GM12874 (cell line): ENCODE results near the gene IGF1R.

ENCODE experiments used
- CTCF ChIP-seq: IDR thresholded peaks from 2 replicates; pipeline ENCODE4 v1.5.1; 2011; ENCODE audit warnings: low read depth, mild to moderate bottlenecking, control low read depth, low read length, moderate library complexity; ENCODE audit not compliant: insufficient read depth

IGF1R gene

GRCh38 chr15:98812716-98813446 is 164.5 kb downstream of the IGF1R start:
- no peak for TF ChIP-seq CTCF

DNA sequence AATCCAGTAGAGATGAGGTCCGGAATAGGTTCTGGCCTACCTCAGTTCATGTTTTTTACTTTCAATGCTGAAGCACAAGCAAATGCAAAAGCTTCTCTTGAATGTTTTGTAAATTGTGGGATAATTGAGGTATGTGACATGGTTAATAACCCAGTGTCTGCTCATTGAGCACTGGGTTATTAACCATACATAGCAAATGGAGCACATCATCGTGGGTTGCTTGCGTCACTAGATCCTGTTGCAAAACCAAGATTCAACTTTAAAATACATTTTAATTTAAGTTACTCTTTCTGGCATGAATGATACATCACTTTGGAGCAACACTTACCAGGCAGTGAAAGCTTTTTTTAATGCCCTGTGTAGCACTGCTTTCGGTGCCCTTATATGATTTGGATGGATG is 165.6 kb downstream of the IGF1R start:
- TF ChIP-seq CTCF, result no peak

GRCh38 chr15:98815207-98815606 is 166.9 kb downstream of the IGF1R start:
- no peak for TF ChIP-seq CTCF

DNA sequence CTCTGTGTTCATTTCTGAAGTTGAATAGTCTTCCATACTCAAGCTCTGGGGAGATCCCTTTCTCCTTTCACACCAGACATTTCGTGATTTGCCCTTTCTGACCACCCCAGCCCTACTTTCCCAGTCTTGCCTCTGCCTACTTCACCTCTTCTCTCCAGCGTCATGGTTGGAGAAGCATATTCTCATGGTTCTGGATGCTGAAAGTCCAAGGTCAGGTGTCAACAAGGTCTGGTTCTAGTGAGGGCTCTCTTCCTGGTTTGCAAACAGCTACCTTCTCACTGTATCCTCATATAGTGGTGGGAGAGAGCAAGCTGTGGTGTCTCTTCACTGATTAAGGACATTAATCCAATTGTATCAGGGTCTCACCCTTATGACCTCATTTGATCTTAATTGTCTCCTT is 169.4 kb downstream of the IGF1R start:
- no peak for TF ChIP-seq CTCF

DNA sequence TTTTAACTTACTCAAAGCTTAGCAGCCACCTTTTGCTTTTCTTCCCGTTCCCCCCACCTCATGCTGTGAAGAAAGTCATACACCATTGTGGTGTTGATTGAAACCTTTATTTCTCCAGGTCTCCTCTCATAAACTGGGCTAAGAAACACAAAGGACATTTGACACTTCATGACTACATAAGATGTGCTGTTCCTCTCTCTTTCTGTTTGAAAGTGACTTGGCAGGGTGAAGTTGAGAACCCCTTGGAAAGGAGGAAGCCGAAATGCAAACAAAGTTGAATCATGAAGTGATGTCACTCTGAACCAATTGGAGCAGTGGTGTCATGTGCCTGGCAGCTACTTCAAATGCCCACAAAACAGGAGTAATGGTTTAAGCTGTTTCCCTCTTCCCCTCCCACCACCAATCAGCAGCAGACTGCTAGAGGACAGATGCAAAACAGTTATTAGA is 174.7 kb downstream of the IGF1R start:
- TF ChIP-seq CTCF, result no peak

DNA sequence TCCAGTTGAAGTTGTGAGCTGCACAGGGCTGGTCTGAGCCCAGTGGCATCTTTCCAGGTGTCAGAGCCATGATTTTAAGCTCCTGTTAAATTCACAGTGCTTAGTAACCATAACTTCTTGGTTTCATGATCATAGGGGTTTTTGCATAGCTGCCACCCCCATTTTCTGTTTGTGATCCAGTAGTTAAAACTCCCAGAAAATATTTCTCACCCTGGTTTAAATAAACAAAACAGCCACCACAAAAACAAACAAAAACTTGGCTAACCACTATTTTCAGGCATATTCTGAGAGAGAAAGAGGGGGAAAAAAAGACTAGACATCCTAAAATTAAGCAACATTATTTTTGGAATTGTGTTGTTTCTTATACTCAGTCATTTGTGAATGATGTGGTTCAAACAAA is 175.3 kb downstream of the IGF1R start:
- TF ChIP-seq CTCF, result no peak

- TF ChIP-seq CTCF, result no peak
These were observed 176.3 kb downstream of the IGF1R start for GRCh38 chr15:98824595-98824994.

DNA sequence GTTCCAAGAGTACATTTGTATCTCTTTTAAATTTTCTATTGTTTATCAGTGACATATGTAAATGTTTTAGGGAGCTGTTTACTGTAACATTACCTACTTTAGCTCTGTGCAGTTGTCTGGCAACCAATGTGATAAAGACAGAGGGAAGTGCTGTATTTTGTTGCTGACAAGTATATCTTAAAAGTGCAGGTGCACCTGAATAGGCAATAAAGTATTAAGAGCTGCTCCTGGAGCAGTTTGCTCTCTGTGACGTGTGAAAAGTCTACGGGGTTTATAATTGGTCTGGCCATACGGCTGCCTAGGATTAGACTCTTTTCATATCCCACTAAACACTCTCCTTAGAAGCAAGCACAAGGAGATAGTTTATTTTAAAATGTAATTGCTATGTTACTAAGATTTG is 178.3 kb downstream of the IGF1R start:
- no peak for TF ChIP-seq CTCF
